Natural killer cell (primary cell): ENCODE data around the gene KLK12. TPM values are rescaled to one million over a fixed set of nuclear protein-coding genes. Genes with fewer than 3 reads are reported as not detected.

Source experiments
- ATAC-seq, 3 donors: fragments of 150-1000 bp in 2 of 3; fragments of 200-7000 bp in 1 of 3; cut with Tn5 transposase; 1 replicate in 1 of 3; 2 replicates in 2 of 3; pipeline ENCODE4 v1.10.0; 2021; ENCODE audit warnings: mild to moderate bottlenecking in 2 of 3, moderate library complexity in 2 of 3
- DNase-seq, 2 donors: peaks; one replicate each; pipeline versions ENCODE4 v3.0.0 to v3.0.0-alpha.2; 2013 to 2021; ENCODE audit warnings: mixed read lengths in 1 of 2
- H3K27ac ChIP-seq: one replicate; pipeline ENCODE4 v1.5.1; 2013; ENCODE audit warnings: mild to moderate bottlenecking, low read length
- H3K27me3 ChIP-seq: one replicate; pipeline ENCODE4 v1.6.1; 2013; ENCODE audit warnings: low read length; ENCODE audit not compliant: control insufficient read depth, insufficient read depth
- H3K36me3 ChIP-seq: one replicate; pipeline ENCODE4 v1.6.1; 2013; ENCODE audit warnings: low read length; ENCODE audit not compliant: control insufficient read depth, insufficient read depth
- H3K4me1 ChIP-seq: one replicate; pipeline ENCODE4 v1.6.1; 2013; ENCODE audit warnings: low read length; ENCODE audit not compliant: control insufficient read depth, insufficient read depth
- H3K4me3 ChIP-seq: one replicate; pipeline ENCODE4 v1.5.1; 2013; ENCODE audit warnings: low read length
- H3K9me3 ChIP-seq: one replicate; pipeline ENCODE4 v1.6.1; 2013; ENCODE audit warnings: low read length; ENCODE audit not compliant: control insufficient read depth, insufficient read depth
- H3K27ac Mint-ChIP-seq, 2 donors: one replicate each; pipeline ENCODE4 v1.8.0; 2022; ENCODE audit warnings: mild to moderate bottlenecking in 2 of 2, mixed read lengths in 2 of 2, moderate library complexity in 1 of 2
- H3K27me3 Mint-ChIP-seq, 2 donors: one replicate each; pipeline ENCODE4 v1.8.0; 2022; ENCODE audit warnings: low read depth in 2 of 2, mixed read lengths in 2 of 2
- H3K36me3 Mint-ChIP-seq: one replicate; pipeline ENCODE4 v1.8.0; 2022; ENCODE audit warnings: mixed read lengths
- H3K4me1 Mint-ChIP-seq, 2 donors: one replicate each; pipeline ENCODE4 v1.8.0; 2022; ENCODE audit warnings: mixed read lengths in 2 of 2
- H3K4me3 Mint-ChIP-seq: one replicate; pipeline ENCODE4 v1.8.0; 2022; ENCODE audit warnings: mild to moderate bottlenecking, moderate library complexity, mixed read lengths
- H3K9me3 Mint-ChIP-seq, 2 donors: one replicate each; pipeline ENCODE4 v1.8.0; 2022; ENCODE audit warnings: mixed read lengths in 2 of 2
- WGBS: methylation state at CpG from one replicate; pipeline ENCODE4 v1.1.7; 2013; ENCODE audit warnings: missing lambda C conversion rate; ENCODE audit not compliant: insufficient coverage; 5-methylcytosine and 5-hydroxymethylcytosine counted together
- intact Hi-C: fragments of 100-400 bp; cut with micrococcal nuclease; formaldehyde crosslinking; loops from one replicate; pipeline ENCODE4 v1.14.2; 2022
- total RNA-seq, 4 donors: library from RNA; stranded (reverse); fragments of 120-200 nt in 1 of 4; gene quantifications; one replicate each; pipeline versions ENCODE4 v1.2.3 to v1.2.4, GENCODE V29; 2013 to 2022
- TF ChIP-seq, protein P1 (sequence below): fragments of 200-600 bp; IDR thresholded peaks from one replicate; pipeline ENCODE4 v1.8.0; 2022; ENCODE audit warnings: antibody characterized with exemption

Gene KLK12
- total RNA-seq, 3 donors from 2014 or later (not counting 1 experiment from before 2014, with no cell fraction given): not detected

DNA sequence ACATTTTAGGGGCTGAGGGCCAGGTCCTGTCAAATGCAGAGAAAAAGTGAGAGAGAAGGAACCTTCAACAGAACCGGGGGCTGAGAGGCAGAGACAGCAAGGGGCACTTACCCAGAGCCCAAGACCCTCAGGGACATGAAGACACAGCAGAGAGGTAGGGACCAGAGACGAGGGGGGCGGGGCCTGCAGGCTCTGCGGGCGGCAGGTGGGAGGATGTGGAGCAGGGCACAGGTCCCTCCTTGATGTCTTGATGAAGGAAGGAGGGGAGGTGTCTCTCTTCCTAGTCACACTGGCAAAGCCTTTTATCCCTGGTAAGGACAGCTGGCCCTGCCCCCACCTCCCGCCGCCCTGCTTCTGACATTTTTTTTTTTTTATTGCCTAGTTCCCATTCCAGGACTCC is 47.8 kb upstream of the KLK12 start, which contains the start of gene KLK14:
Gene KLK14, minus strand, starts transcription at position 277 of the 400 bp plus-strand sequence. Its CDS starts 273 bp downstream, at position 4.
- DNase-seq: no peak
- TF ChIP-seq, protein P1, sequence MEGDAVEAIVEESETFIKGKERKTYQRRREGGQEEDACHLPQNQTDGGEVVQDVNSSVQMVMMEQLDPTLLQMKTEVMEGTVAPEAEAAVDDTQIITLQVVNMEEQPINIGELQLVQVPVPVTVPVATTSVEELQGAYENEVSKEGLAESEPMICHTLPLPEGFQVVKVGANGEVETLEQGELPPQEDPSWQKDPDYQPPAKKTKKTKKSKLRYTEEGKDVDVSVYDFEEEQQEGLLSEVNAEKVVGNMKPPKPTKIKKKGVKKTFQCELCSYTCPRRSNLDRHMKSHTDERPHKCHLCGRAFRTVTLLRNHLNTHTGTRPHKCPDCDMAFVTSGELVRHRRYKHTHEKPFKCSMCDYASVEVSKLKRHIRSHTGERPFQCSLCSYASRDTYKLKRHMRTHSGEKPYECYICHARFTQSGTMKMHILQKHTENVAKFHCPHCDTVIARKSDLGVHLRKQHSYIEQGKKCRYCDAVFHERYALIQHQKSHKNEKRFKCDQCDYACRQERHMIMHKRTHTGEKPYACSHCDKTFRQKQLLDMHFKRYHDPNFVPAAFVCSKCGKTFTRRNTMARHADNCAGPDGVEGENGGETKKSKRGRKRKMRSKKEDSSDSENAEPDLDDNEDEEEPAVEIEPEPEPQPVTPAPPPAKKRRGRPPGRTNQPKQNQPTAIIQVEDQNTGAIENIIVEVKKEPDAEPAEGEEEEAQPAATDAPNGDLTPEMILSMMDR: no peak
- 57% methylated on average over 7 of the region's 7 CpGs for WGBS
- H3K4me1 Mint-ChIP-seq: peaks cover 0 to 4% of the 10 kb centered on the region in 2 donors
- H3K27me3 Mint-ChIP-seq: peaks cover 9 to 12% of the 10 kb centered on the region in 2 donors
- no peaks in the 10 kb centered on the region for H3K27me3 ChIP-seq
- no peaks in the 10 kb centered on the region for H3K36me3 ChIP-seq
- no peaks in the 10 kb centered on the region for H3K9me3 Mint-ChIP-seq
- intact Hi-C loops: no loop called here
- H3K9me3 ChIP-seq: no peaks in the 10 kb centered on the region
- H3K27ac ChIP-seq: no peak within 1 kb of the TSS
- H3K4me3 Mint-ChIP-seq: no peak within 1 kb of the TSS
- no peak within 1 kb of the TSS for H3K27ac Mint-ChIP-seq
- no peaks in the 10 kb centered on the region for H3K36me3 Mint-ChIP-seq
- no peak within 1 kb of the TSS for H3K4me3 ChIP-seq
- H3K4me1 ChIP-seq: no peaks in the 10 kb centered on the region
- no peak for ATAC-seq

DNA sequence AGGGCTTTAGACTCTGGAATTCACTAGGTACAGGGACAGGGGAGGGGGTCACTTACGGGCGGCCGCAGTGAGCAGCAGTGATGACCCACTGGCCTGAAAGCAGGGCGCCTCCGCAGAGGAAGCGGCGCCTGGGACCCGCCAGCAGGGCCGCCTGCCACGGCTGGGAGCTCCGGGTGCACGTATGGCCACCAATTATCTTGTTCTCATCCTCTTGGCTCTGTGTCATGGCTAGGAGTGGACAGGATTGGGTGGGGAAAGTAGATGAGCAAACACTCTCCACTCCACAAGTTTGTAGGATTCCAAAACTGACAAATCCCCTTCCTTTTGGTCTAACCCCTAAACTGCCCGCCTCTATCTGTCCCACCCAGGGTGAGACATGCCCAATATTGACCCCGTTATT is 46.7 kb upstream of the KLK12 start:
- Histone ChIP-seq H3K4me3 (no peak overlapping the region), H3K27ac (no peak overlapping the region), H3K9me3 (no peaks in the 10 kb centered on the region), H3K4me1 (no peaks in the 10 kb centered on the region), H3K36me3 (no peaks in the 10 kb centered on the region), H3K27me3 (no peaks in the 10 kb centered on the region)
- Mint-ChIP-seq H3K27me3 (peaks cover 12 to 14% of the 10 kb centered on the region in 2 donors), H3K4me3 (no peak overlapping the region), H3K27ac (no peak overlapping the region), H3K36me3 (no peaks in the 10 kb centered on the region), H3K9me3 (no peaks in the 10 kb centered on the region), H3K4me1 (peaks cover 0 to 4% of the 10 kb centered on the region in 2 donors)
- intact Hi-C loops: no loop called here
- no peak for DNase-seq
- 87% methylated on average over 14 of the region's 14 CpGs for WGBS
- TF ChIP-seq, protein P1: no peak
- no peak for ATAC-seq

DNA sequence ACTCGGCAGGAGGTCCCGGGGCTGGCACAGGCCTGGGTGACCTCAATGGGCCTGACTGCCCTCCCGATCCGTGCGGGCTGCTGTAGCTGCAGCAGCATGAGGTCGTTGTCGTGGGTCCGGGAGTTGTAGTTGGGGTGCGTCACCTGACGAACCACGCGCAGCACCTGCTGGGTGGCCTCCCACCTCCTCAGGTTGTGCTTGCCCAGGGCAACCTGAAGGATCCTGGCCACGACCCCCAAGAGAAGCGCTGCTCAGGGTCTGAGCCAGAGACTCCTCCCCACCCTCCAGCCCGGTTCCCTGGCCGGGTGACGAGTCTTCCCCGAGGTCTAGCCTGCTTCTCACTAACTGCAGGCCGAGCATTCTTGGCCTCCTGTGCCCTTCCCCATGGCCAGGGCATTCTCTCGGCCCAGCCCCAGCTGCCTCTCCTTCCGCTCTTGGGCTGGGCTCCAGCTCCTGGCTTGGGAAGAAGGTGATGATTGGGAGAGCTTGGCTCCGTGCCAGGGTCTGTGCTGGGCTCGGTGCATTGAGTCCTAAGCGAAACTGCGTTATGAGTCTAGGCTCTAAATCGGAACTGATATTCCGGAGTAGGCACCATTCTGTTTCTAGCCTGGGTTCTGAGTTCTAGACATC is 44.8 kb upstream of the KLK12 start:
- TF ChIP-seq, protein P1: no peak
- no peak overlapping the region for H3K4me3 Mint-ChIP-seq
- H3K4me3 ChIP-seq: no peak overlapping the region
- peak in 1 of 3 donors; percentile 24 for ATAC-seq
- no peak overlapping the region for H3K27ac Mint-ChIP-seq
- H3K27me3 Mint-ChIP-seq: peaks cover 14 to 24% of the 10 kb centered on the region in 2 donors
- H3K9me3 Mint-ChIP-seq: no peaks in the 10 kb centered on the region
- no peaks in the 10 kb centered on the region for H3K36me3 ChIP-seq
- 93% methylated on average over 27 of the region's 27 CpGs for WGBS
- no peaks in the 10 kb centered on the region for H3K27me3 ChIP-seq
- no peaks in the 10 kb centered on the region for H3K9me3 ChIP-seq
- H3K4me1 ChIP-seq: no peaks in the 10 kb centered on the region
- intact Hi-C loops: no loop called here
- H3K27ac ChIP-seq: no peak overlapping the region
- no peaks in the 10 kb centered on the region for H3K36me3 Mint-ChIP-seq
- H3K4me1 Mint-ChIP-seq: peaks cover 0 to 4% of the 10 kb centered on the region in 2 donors
- no peak for DNase-seq

DNA sequence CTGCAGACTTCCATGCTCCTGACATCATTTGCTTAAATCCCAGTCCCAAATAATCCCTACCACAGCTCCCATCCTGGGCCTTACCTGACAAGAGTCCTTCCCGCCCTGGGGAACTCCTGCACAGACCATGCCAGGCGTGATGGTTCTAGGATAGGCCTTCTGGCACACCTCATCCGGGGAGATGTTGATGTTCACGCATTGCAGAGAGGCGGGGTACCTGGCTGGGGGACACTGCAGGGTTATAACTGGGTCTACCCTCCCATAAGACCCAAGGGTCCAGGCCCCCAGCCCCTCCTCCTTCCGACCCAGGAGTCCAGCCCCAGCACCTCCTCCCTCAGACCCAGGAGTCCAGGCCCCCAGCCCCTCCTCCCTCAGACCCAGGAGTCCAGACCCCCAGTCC is 43.9 kb upstream of the KLK12 start:
- Mint-ChIP-seq H3K4me3 (no peak overlapping the region), H3K36me3 (peaks cover 6% of the 10 kb centered on the region), H3K4me1 (peaks cover 0 to 4% of the 10 kb centered on the region in 2 donors), H3K9me3 (peaks cover 5% of the 10 kb centered on the region in 2 donors), H3K27me3 (peaks cover 20 to 33% of the 10 kb centered on the region in 2 donors), H3K27ac (no peak overlapping the region)
- Histone ChIP-seq H3K9me3 (no peaks in the 10 kb centered on the region), H3K36me3 (no peaks in the 10 kb centered on the region), H3K4me3 (no peak overlapping the region), H3K27ac (no peak overlapping the region), H3K4me1 (no peaks in the 10 kb centered on the region), H3K27me3 (no peaks in the 10 kb centered on the region)
- TF ChIP-seq, protein P1: no peak
- DNase-seq: no peak
- intact Hi-C loops: no loop called here
- 94% methylated on average over 6 of the region's 6 CpGs for WGBS
- no peak for ATAC-seq
